ENCODE results near the gene CDC6. TPM values are rescaled to one million over a fixed set of nuclear protein-coding genes. Genes with fewer than 3 reads are reported as not detected.

Gene CDC6
- 1.6 TPM for total RNA-seq

- peak; percentile 99 for DNase-seq
Observed at GRCh38 chr17:40287494-40288369, at the start of gene CDC6. CDC6 (plus strand) TSS chr17:40287879; CDS start chr17:40289421, 1,542 bp downstream.

- DNase-seq: no peak
Observed at GRCh38 chr17:40241252-40241834, 46.3 kb upstream of the CDC6 start.

- no peak for DNase-seq
Observed at GRCh38 chr17:40242774-40243173, 44.9 kb upstream of the CDC6 start.

GRCh38 chr17:40243761-40244160 is 43.9 kb upstream of the CDC6 start:
- DNase-seq: no peak

- no peak for DNase-seq
Observed at GRCh38 chr17:40244255-40244654, 43.4 kb upstream of the CDC6 start.

- no peak for DNase-seq
Observed at GRCh38 chr17:40247926-40248495, 39.7 kb upstream of the CDC6 start.

- no peak for DNase-seq
Observed at GRCh38 chr17:40248507-40248906, 39.2 kb upstream of the CDC6 start.

- DNase-seq: no peak
Observed at GRCh38 chr17:40251576-40251975, 36.1 kb upstream of the CDC6 start.

- no peak for DNase-seq
Observed at GRCh38 chr17:40253565-40253964, 34.1 kb upstream of the CDC6 start.

GRCh38 chr17:40259505-40259904 is 28.2 kb upstream of the CDC6 start:
- DNase-seq: no peak

- no peak for DNase-seq
Observed at GRCh38 chr17:40260528-40260927, 27.2 kb upstream of the CDC6 start.

- DNase-seq: no peak
Observed at GRCh38 chr17:40264458-40265185, 23.1 kb upstream of the CDC6 start.

GRCh38 chr17:40265337-40265736 is 22.3 kb upstream of the CDC6 start:
- no peak for DNase-seq

- no peak for DNase-seq
Observed at GRCh38 chr17:40266882-40267281, 20.8 kb upstream of the CDC6 start.

- DNase-seq: no peak
Observed at GRCh38 chr17:40268141-40268712, 19.5 kb upstream of the CDC6 start.

GRCh38 chr17:40278414-40278813 is 9.3 kb upstream of the CDC6 start:
- DNase-seq: no peak

GRCh38 chr17:40279402-40279801 is 8.3 kb upstream of the CDC6 start:
- no peak for DNase-seq

- no peak for DNase-seq
Observed at GRCh38 chr17:40281663-40282062, 6.0 kb upstream of the CDC6 start.

- no peak for DNase-seq
Observed at GRCh38 chr17:40283662-40284061, 4.0 kb upstream of the CDC6 start.

GRCh38 chr17:40284085-40284713 is 3.5 kb upstream of the CDC6 start:
- no peak for DNase-seq

- no peak for DNase-seq
Observed at GRCh38 chr17:40286473-40286872, 1.2 kb upstream of the CDC6 start.

- no peak for DNase-seq
Observed at GRCh38 chr17:40287159-40287493, 553 bp upstream of the CDC6 start.

Data from occipital lobe (tissue), 2 donors.